Lower leg skin (tissue), 3 donors: Measurements from ENCODE around the gene LDAF1.

ENCODE experiments used
- CTCF ChIP-seq, 3 donors: fragments of 450-650 bp; IDR thresholded peaks; one replicate each; pipeline ENCODE4 v1.5.1; 2016; ENCODE audit warnings: antibody characterized with exemption in 3 of 3, mild to moderate bottlenecking in 3 of 3, moderate library complexity in 2 of 3
- POLR2A ChIP-seq, 2 donors: fragments of 450-650 bp; IDR thresholded peaks; one replicate each; pipeline ENCODE4 v1.6.1; 2016 to 2017; ENCODE audit warnings: antibody characterized with exemption in 2 of 2, mild to moderate bottlenecking in 1 of 2, moderate library complexity in 1 of 2

GRCh38 chr16:21157632-21158031 is 842 bp upstream of the LDAF1 start:
- no peak for TF ChIP-seq CTCF (IDR thresholded peaks at IDR 0.05)
- TF ChIP-seq POLR2A (IDR thresholded peaks at IDR 0.05), result no peak
